Measurements from ENCODE around the gene ADCY10. TPM values are rescaled to one million over a fixed set of nuclear protein-coding genes. Genes with fewer than 3 reads are reported as not detected.

Gene ADCY10
- total and polyA plus RNA-seq, 2 of the 8 experiments (the other 6 are each of a cell fraction or from before 2014, with no cell fraction given): 0.02 TPM; not detected in 1

DNA sequence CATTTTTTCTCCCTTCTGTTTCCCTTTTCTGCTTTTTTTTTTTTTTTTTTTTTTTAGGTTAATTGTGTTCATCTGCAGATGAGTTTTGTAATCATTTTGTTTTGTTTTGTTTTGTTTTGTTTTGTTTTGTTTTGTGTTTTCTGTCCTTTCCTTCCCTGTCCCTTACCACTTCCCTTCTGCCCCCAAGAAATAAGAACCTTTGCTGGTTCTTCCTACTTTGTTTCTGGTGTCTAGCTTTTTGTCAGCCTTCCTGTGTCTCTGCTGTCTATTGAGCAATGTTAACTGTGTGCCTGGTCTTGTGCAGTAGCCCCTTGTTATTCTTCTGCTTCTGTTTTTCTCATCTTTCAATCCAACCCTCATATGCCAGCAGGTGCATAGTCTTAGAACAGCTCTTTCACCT, 146.2 kb downstream of the ADCY10 start:
- Histone ChIP-seq H3K79me1 (ENCODE audit: low read depth, low read length) (no peaks in the 10 kb centered on the region), H2BK20ac (ENCODE audit: low read length) (no peak overlapping the region), H3K4ac (replicated peaks; ENCODE audit: insufficient read length, low read depth, low read length) (no peak overlapping the region), H4K8ac (ENCODE audit: extremely low read depth, insufficient read depth, low read length) (no peak overlapping the region), H3K4me3 (ENCODE audit: extremely low read depth in 1 of 4, insufficient read depth in 2 of 4, low read depth in 3 of 4, low read length in 4 of 4) (no peak overlapping the region), H4K20me1 (replicated peaks in 1 of 2; ENCODE audit: control insufficient read depth in 1 of 2, insufficient read depth in 2 of 2, low read length in 2 of 2) (peaks cover 3 to 13% of the 10 kb centered on the region in 2 experiments), H2BK12ac (ENCODE audit: low read depth, low read length) (no peak overlapping the region), H2AFZ (ENCODE audit: low read length) (no peak overlapping the region), H2BK15ac (ENCODE audit: low read length) (no peak overlapping the region), H3K9me3 (ENCODE audit: insufficient read depth in 2 of 2, low read depth in 1 of 2, low read length in 1 of 2) (no peaks in the 10 kb centered on the region), H3K14ac (ENCODE audit: insufficient read length) (no peak overlapping the region), H4K5ac (ENCODE audit: insufficient read length, low read depth, low read length) (no peak overlapping the region), H3K4me1 (replicated peaks in 1 of 4; ENCODE audit: control insufficient read depth in 3 of 4, insufficient read depth in 4 of 4, low read length in 3 of 4) (no peaks in the 10 kb centered on the region), H3K56ac (replicated peaks; ENCODE audit: insufficient read length, low read depth, low read length) (no peak overlapping the region), H2BK5ac (ENCODE audit: low read depth, low read length) (no peak overlapping the region), H2BK120ac (replicated peaks; ENCODE audit: low read depth, low read length) (no peak overlapping the region), H4K91ac (replicated peaks; ENCODE audit: insufficient read length, low read length) (no peak overlapping the region), H3K79me2 (ENCODE audit: control insufficient read depth in 1 of 2, insufficient read depth in 2 of 2, low read length in 2 of 2) (peaks cover 0 to 3% of the 10 kb centered on the region in 2 experiments; a peak in 1 of 4 replicates), H2AK5ac (ENCODE audit: low read depth, low read length) (no peak overlapping the region), H3K27ac (ENCODE audit: low read depth, low read length) (no peak overlapping the region), H3K4me2 (ENCODE audit: insufficient read depth in 1 of 2, low read depth in 2 of 2, low read length in 2 of 2) (no peak overlapping the region), H3K27me3 (replicated peaks in 1 of 4; ENCODE audit: control insufficient read depth in 3 of 4, extremely low read depth in 1 of 4, insufficient read depth in 3 of 4, low read length in 3 of 4) (peaks cover 0 to 3% (median 2%) of the 10 kb centered on the region in 4 experiments; a peak in 6 of 7 replicates), H3K18ac (ENCODE audit: extremely low read depth, low read length) (no peak overlapping the region), H3K9ac (replicated peaks in 1 of 4; ENCODE audit: extremely low read depth in 1 of 4, low read depth in 3 of 4, low read length in 3 of 4) (no peak overlapping the region), H3K23ac (ENCODE audit: insufficient read length) (no peak overlapping the region), H3K36me3 (ENCODE audit: control insufficient read depth in 2 of 4, insufficient read depth in 4 of 4, low read length in 3 of 4) (peaks cover 5 to 44% (median 21%) of the 10 kb centered on the region in 4 experiments; a peak in 7 of 8 replicates), H3K23me2 (ENCODE audit: low read depth, low read length) (no peaks in the 10 kb centered on the region)
- ChIA-PET CTCF (ENCODE audit: partially characterized antibody) (interaction anchor here (0.7 kb wide), 1 partner anchor 44 kb away, joined by 3 read pairs; no protein-coding TSS in a partner anchor), POLR2A (ENCODE audit: partially characterized antibody) (no interaction called here)
- FAIRE-seq (no peak), DNase-seq (ENCODE audit: low read depth in 1 of 2, low spot score in 2 of 2) (no peak)
- TF ChIP-seq EGR1 (IDR thresholded peaks at IDR 0.05; ENCODE audit: borderline replicate concordance, low read depth, low read length) (no peak), HDAC6 (IDR thresholded peaks at IDR 0.05; ENCODE audit: low read depth, low read length) (no peak), EZH2 (IDR thresholded peaks at IDR 0.05; ENCODE audit: low read depth, low read length, severe bottlenecking) (no peak), BRCA1 (IDR thresholded peaks at IDR 0.05; ENCODE audit: low read depth, low read length) (no peak), KDM4A (IDR thresholded peaks at IDR 0.05; ENCODE audit: low read depth, low read length, severe bottlenecking) (no peak), TAF1 (IDR thresholded peaks at IDR 0.05; ENCODE audit: low read depth, low read length) (no peak), POLR2AphosphoS5 (IDR thresholded peaks at IDR 0.05; ENCODE audit: low read depth, low read length) (no peak), JUN (IDR thresholded peaks at IDR 0.05; ENCODE audit: low read depth, low read length) (no peak), YY1 (IDR thresholded peaks at IDR 0.05; ENCODE audit: low read depth, low read length) (no peak), SIN3A (conservative IDR thresholded peaks at IDR 0.05 in 1 of 2, IDR thresholded peaks at IDR 0.05 in 1 of 2; ENCODE audit: low read depth in 1 of 2, low read length in 2 of 2) (no peak), FOSL1 (IDR thresholded peaks at IDR 0.05; ENCODE audit: insufficient read depth, low read depth, low read length) (no peak), TAF7 (optimal IDR thresholded peaks at IDR 0.05; ENCODE audit: borderline replicate concordance, low read depth, low read length) (no peak)
- TF ChIP-seq, protein P1, sequence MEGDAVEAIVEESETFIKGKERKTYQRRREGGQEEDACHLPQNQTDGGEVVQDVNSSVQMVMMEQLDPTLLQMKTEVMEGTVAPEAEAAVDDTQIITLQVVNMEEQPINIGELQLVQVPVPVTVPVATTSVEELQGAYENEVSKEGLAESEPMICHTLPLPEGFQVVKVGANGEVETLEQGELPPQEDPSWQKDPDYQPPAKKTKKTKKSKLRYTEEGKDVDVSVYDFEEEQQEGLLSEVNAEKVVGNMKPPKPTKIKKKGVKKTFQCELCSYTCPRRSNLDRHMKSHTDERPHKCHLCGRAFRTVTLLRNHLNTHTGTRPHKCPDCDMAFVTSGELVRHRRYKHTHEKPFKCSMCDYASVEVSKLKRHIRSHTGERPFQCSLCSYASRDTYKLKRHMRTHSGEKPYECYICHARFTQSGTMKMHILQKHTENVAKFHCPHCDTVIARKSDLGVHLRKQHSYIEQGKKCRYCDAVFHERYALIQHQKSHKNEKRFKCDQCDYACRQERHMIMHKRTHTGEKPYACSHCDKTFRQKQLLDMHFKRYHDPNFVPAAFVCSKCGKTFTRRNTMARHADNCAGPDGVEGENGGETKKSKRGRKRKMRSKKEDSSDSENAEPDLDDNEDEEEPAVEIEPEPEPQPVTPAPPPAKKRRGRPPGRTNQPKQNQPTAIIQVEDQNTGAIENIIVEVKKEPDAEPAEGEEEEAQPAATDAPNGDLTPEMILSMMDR (IDR thresholded peaks at IDR 0.05; ENCODE audit: control extremely low read depth in 1 of 3, insufficient read depth in 1 of 3, low read depth in 1 of 3, low read length in 3 of 3): no peak
